K562 (cell line): ENCODE data around the gene JAKMIP2. TPM values are rescaled to one million over a fixed set of nuclear protein-coding genes. Genes with fewer than 3 reads are reported as not detected.

Source experiments
- ATAC-seq: fragments of 200-7000 bp; cut with Tn5 transposase; 3 replicates; pipeline ENCODE4 v1.9.1; 2020; ENCODE audit warnings: moderate library complexity
- BruUV-seq: library from RNA; stranded (reverse); fragments of 400-500 nt; replicated peaks from 2 replicates; lab custom pipeline; 2021; lab: Mats Ljungman, UMichigan
- CTCF ChIA-PET: fragments of 300-600 bp; formaldehyde crosslinking; extraction: SDS; loops from one replicate; lab custom pipeline; 2021; ENCODE audit warnings: low intra/inter-chr PET ratio; lab: Yijun Ruan, JAX
- POLR2A ChIA-PET: fragments of 300-600, 350-650 bp; sonication (Branson Sonifier 250); formaldehyde crosslinking; extraction: SDS; loops from one replicate; lab custom pipeline; 2021; ENCODE audit warnings: antibody characterized with exemption, inconsistent platforms; lab: Yijun Ruan, JAX
- DNase-seq, 4 experiments: peaks; one replicate each; pipeline versions ENCODE4 v3.0.0 to v3.0.0-alpha.2; 2011 to 2018; ENCODE audit warnings: low spot score in 3 of 4, mixed read lengths in 3 of 4; ENCODE audit errors: extremely low read depth in 1 of 4
- FAIRE-seq: peaks from 2 replicates; lab custom pipeline; 2011; peaks lifted over from hg19 to GRCh38; lab: Jason Lieb, UNC
- H2AFZ ChIP-seq: 2 replicates; pipeline ENCODE4 v1.6.0; 2011; ENCODE audit warnings: low read depth, low read length, control low read depth, inconsistent platforms
- H3K27ac ChIP-seq: fragments of 200-600 bp; 3 replicates; pipeline ENCODE4 v1.8.0; 2011; ENCODE audit warnings: low read depth, mild to moderate bottlenecking, control low read depth, inconsistent platforms, low read length, moderate library complexity, mixed read lengths; ENCODE audit errors: extremely low read depth
- H3K27me3 ChIP-seq, 2 experiments: fragments of 300-600 bp in 1 of 2; 2 replicates in 1 of 2; 3 replicates in 1 of 2; pipeline versions ENCODE4 v1.6.0 to v1.8.0; 2011; ENCODE audit warnings: inconsistent platforms in 2 of 2, low read length in 2 of 2, mild to moderate bottlenecking in 1 of 2, mixed read lengths in 1 of 2, moderate library complexity in 1 of 2; ENCODE audit not compliant: control insufficient read depth in 2 of 2, insufficient read depth in 2 of 2
- H3K36me3 ChIP-seq: fragments of 300-600 bp; 3 replicates; pipeline ENCODE4 v1.8.0; 2011; ENCODE audit warnings: mild to moderate bottlenecking, low read length, inconsistent platforms; ENCODE audit not compliant: control insufficient read depth, insufficient read depth
- H3K4me1 ChIP-seq, 2 experiments: fragments of 200-600 bp in 1 of 2; replicated peaks in 1 of 2; 2 replicates in 1 of 2; 3 replicates in 1 of 2; pipeline versions ENCODE4 v1.5.1 to v1.8.0; 2011; ENCODE audit warnings: inconsistent platforms in 2 of 2, low read length in 2 of 2, mild to moderate bottlenecking in 1 of 2, mixed read lengths in 1 of 2, moderate library complexity in 1 of 2; ENCODE audit not compliant: control insufficient read depth in 2 of 2, insufficient read depth in 2 of 2
- H3K4me2 ChIP-seq: 2 replicates; pipeline ENCODE4 v1.6.1; 2011; ENCODE audit warnings: low read length, control low read depth, inconsistent platforms, mixed read lengths; ENCODE audit not compliant: insufficient read depth
- H3K4me3 ChIP-seq: fragments of 200-600 bp; sonication (generic), shearing (Covaris generic); 2 replicates; pipeline ENCODE4 v1.5.1; 2016; ENCODE audit warnings: control low read depth, inconsistent platforms
- H3K79me2 ChIP-seq: fragments of 200-600 bp; 3 replicates; pipeline ENCODE4 v1.8.0; 2011; ENCODE audit warnings: low read length, inconsistent platforms; ENCODE audit not compliant: control insufficient read depth, insufficient read depth
- H3K9ac ChIP-seq, 2 experiments: 2 replicates each; pipeline versions ENCODE4 v1.6.0 to v1.6.1; 2011; ENCODE audit warnings: low read depth in 2 of 2, low read length in 2 of 2, control low read depth in 1 of 2, inconsistent platforms in 1 of 2, mild to moderate bottlenecking in 1 of 2, mixed read lengths in 1 of 2; ENCODE audit not compliant: insufficient read depth in 1 of 2
- H3K9me1 ChIP-seq: one replicate; pipeline ENCODE4 v1.6.0; 2011; ENCODE audit warnings: inconsistent platforms, mild to moderate bottlenecking, low read length, moderate library complexity; ENCODE audit not compliant: control insufficient read depth, insufficient read depth
- H3K9me3 ChIP-seq: replicated peaks from 2 replicates; pipeline ENCODE4 v1.5.1; 2011; ENCODE audit warnings: low read depth, low read length, inconsistent platforms; ENCODE audit not compliant: control insufficient read depth, insufficient read depth
- H4K20me1 ChIP-seq: replicated peaks from 2 replicates; pipeline ENCODE4 v1.6.1; 2011; ENCODE audit warnings: low read length, inconsistent platforms, mixed read lengths; ENCODE audit not compliant: control insufficient read depth, insufficient read depth
- CSDE1 ChIP-seq, 2 experiments: fragments of 450-650 bp; IDR thresholded peaks; 2 replicates each; pipeline ENCODE4 v1.6.1; 2016; ENCODE audit warnings: mild to moderate bottlenecking in 1 of 2
- GABPB2 ChIP-seq: fragments of 250-450 bp; sonication (Bioruptor Pico); conservative IDR thresholded peaks from 2 replicates; pipeline ENCODE4 v1.5.1; 2021; ENCODE audit warnings: mild to moderate bottlenecking
- GATAD2A ChIP-seq: fragments of 450-650 bp; IDR thresholded peaks from 2 replicates; pipeline ENCODE4 v1.6.1; 2017
- NELFE ChIP-seq: IDR thresholded peaks from 2 replicates; pipeline ENCODE4 v1.6.1; 2011; ENCODE audit warnings: mild to moderate bottlenecking; ENCODE audit not compliant: insufficient read depth, insufficient read length
- NFIC ChIP-seq: fragments of 450-650 bp; IDR thresholded peaks from 2 replicates; pipeline ENCODE4 v1.6.1; 2017; ENCODE audit warnings: mild to moderate bottlenecking, inconsistent platforms
- PHB2 ChIP-seq: fragments of 450-650 bp; IDR thresholded peaks from 2 replicates; pipeline ENCODE4 v1.6.1; 2017; ENCODE audit warnings: low read depth
- PURB ChIP-seq: sonication (generic); formaldehyde crosslinking; IDR thresholded peaks from 2 replicates; pipeline ENCODE4 v1.9.0; 2021; ENCODE audit warnings: low read depth, mild to moderate bottlenecking, missing genetic modification reagents
- TAF15 ChIP-seq: fragments of 200-400 bp; formaldehyde crosslinking; IDR thresholded peaks from 2 replicates; pipeline ENCODE4 v1.6.1; 2017; ENCODE audit warnings: mild to moderate bottlenecking, low read depth, low read length, moderate library complexity
- WGBS: fragments of 100-300 bp; shearing (Covaris generic); methylation state at CpG from one replicate; pipeline ENCODE4 v1.1.6; 2016; ENCODE audit warnings: low coverage, mixed read lengths; ENCODE audit not compliant: insufficient coverage; ENCODE audit errors: missing lambda C conversion rate; 5-methylcytosine and 5-hydroxymethylcytosine counted together
- in situ Hi-C: fragments of 300-500 bp; cut with MboI; formaldehyde crosslinking; loops from 4 replicates; pipeline ENCODE4 v1.15.0; 2018; ENCODE audit warnings: inconsistent platforms, mixed read lengths
- intact Hi-C: fragments of 100-400 bp; cut with micrococcal nuclease; formaldehyde crosslinking; loops from 2 replicates; pipeline ENCODE4 v1.14.2; 2022
- polyA plus RNA-seq, 8 experiments: library from polyadenylated mRNA; depleted of rRNA in 4 of 8; stranded (reverse) in 5 of 8; unstranded in 3 of 8; fragments of >200 nt; fragmentation: Nextera tagmentation in 2 of 8; fragmentation: Illumina TruSeq in 1 of 8; extraction: Ambion mirVana in 2 of 8; extraction: Trizol in 1 of 8; gene quantifications; 2 replicates each; pipeline versions ENCODE4 v1.2.1 to v1.2.3, GENCODE V29; 2011 to 2014; ENCODE audit warnings: inconsistent platforms in 1 of 8, missing spikeins in 1 of 8
- total RNA-seq, 7 experiments: library from RNA; depleted of rRNA in 6 of 7; stranded (reverse); fragments of >200 nt in 6 of 7; fragmentation: Illumina TruSeq in 2 of 7; extraction: Trizol in 2 of 7; gene quantifications; 2 replicates each; pipeline versions ENCODE4 v1.2.1 to v1.2.3, GENCODE V29; 2011 to 2021; ENCODE audit warnings: low replicate concordance in 1 of 7
- TF ChIP-seq, protein P1 (sequence below), 2 experiments: fragments of 200-800 bp in 1 of 2; sonication (Bioruptor generic) in 1 of 2; sonication (generic) in 1 of 2; formaldehyde crosslinking in 1 of 2; IDR thresholded peaks in 1 of 2; conservative IDR thresholded peaks in 1 of 2; 2 replicates each; pipeline versions ENCODE4 v1.5.0 to v1.6.1; 2016 to 2020; ENCODE audit warnings: missing compliant biosample characterization in 1 of 2, missing genetic modification characterization in 1 of 2, missing genetic modification reagents in 1 of 2
- TF ChIP-seq, protein P2 (sequence below): IDR thresholded peaks from 2 replicates; pipeline ENCODE4 v1.6.1; 2011; ENCODE audit not compliant: insufficient read length; ENCODE audit errors: extremely low read depth
- TF ChIP-seq, protein P3 (sequence below): fragments of 250-450 bp; sonication (Bioruptor Pico); IDR thresholded peaks from 2 replicates; pipeline ENCODE4 v1.5.0; 2021
- TF ChIP-seq, protein P4 (sequence below), 2 experiments: fragments of 450-650 bp; IDR thresholded peaks; 2 replicates each; pipeline ENCODE4 v1.6.1; 2016; ENCODE audit warnings: mild to moderate bottlenecking in 2 of 2, borderline replicate concordance in 1 of 2, low read depth in 1 of 2, moderate library complexity in 1 of 2

The JAKMIP2 gene
- total and polyA plus RNA-seq, 9 of the 15 experiments (the other 6 are each of a cell fraction or from before 2014, with no cell fraction given) = not detected

DNA sequence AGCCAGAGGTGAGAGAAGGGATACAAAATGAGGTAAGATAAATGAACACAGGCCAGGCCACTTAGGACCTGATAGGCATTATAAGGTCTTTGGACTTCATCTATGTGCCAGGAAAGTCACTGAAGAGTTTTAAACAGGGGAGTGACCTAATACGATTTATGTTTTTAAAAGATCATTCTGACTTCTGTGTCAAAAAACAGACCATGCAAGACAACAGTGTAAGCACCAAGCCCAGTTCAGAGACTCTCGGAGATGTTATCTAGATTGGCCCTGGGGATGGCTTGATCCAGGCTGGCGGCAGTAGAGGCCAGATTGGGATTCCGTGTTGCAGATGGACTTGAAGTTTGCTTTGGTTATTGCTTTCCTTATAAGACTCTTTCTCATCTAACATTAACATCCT is 229.6 kb downstream of the JAKMIP2 start:
- H3K9me1 ChIP-seq = no peaks in the 10 kb centered on the region
- H3K9me3 ChIP-seq = no peaks in the 10 kb centered on the region
- H3K36me3 ChIP-seq = no peaks in the 10 kb centered on the region
- POLR2A ChIA-PET = no interaction called here
- no peak overlapping the region for H3K4me3 ChIP-seq
- no peaks in the 10 kb centered on the region for H3K79me2 ChIP-seq
- ATAC-seq = no peak
- H3K4me2 ChIP-seq = no peak overlapping the region
- in situ Hi-C loops = no loop called here
- H2AFZ ChIP-seq = no peak overlapping the region
- H3K27me3 ChIP-seq = no peaks in the 10 kb centered on the region
- BruUV-seq = no TSS peak
- DNase-seq = no peak
- H3K27ac ChIP-seq = no peak overlapping the region
- no peaks in the 10 kb centered on the region for H3K4me1 ChIP-seq
- no peak for FAIRE-seq
- H3K9ac ChIP-seq = no peak overlapping the region
- intact Hi-C loops = no loop called here
- WGBS = 5% methylated on average over 4 of the region's 4 CpGs
- CTCF ChIA-PET = no interaction called here
- no peaks in the 10 kb centered on the region for H4K20me1 ChIP-seq
- TF ChIP-seq NFIC (no peak), GATAD2A (no peak), PHB2 (no peak), GABPB2 (CRISPR knock-in tag) (no peak), NELFE (no peak), TAF15 (no peak), CSDE1 (IDR thresholded peaks at IDR 0.05) (no peak), PURB (no peak)
- TF ChIP-seq, protein P1, sequence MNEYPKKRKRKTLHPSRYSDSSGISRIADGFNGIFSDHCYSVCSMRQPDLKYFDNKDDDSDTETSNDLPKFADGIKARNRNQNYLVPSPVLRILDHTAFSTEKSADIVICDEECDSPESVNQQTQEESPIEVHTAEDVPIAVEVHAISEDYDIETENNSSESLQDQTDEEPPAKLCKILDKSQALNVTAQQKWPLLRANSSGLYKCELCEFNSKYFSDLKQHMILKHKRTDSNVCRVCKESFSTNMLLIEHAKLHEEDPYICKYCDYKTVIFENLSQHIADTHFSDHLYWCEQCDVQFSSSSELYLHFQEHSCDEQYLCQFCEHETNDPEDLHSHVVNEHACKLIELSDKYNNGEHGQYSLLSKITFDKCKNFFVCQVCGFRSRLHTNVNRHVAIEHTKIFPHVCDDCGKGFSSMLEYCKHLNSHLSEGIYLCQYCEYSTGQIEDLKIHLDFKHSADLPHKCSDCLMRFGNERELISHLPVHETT (CRISPR knock-in tag; conservative IDR thresholded peaks at IDR 0.05 in 1 of 2, IDR thresholded peaks at IDR 0.05 in 1 of 2) = no peak
- TF ChIP-seq, protein P2, sequence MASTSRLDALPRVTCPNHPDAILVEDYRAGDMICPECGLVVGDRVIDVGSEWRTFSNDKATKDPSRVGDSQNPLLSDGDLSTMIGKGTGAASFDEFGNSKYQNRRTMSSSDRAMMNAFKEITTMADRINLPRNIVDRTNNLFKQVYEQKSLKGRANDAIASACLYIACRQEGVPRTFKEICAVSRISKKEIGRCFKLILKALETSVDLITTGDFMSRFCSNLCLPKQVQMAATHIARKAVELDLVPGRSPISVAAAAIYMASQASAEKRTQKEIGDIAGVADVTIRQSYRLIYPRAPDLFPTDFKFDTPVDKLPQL = no peak
- TF ChIP-seq, protein P3, sequence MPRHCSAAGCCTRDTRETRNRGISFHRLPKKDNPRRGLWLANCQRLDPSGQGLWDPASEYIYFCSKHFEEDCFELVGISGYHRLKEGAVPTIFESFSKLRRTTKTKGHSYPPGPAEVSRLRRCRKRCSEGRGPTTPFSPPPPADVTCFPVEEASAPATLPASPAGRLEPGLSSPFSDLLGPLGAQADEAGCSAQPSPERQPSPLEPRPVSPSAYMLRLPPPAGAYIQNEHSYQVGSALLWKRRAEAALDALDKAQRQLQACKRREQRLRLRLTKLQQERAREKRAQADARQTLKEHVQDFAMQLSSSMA (CRISPR knock-in tag) = no peak
- TF ChIP-seq, protein P4, sequence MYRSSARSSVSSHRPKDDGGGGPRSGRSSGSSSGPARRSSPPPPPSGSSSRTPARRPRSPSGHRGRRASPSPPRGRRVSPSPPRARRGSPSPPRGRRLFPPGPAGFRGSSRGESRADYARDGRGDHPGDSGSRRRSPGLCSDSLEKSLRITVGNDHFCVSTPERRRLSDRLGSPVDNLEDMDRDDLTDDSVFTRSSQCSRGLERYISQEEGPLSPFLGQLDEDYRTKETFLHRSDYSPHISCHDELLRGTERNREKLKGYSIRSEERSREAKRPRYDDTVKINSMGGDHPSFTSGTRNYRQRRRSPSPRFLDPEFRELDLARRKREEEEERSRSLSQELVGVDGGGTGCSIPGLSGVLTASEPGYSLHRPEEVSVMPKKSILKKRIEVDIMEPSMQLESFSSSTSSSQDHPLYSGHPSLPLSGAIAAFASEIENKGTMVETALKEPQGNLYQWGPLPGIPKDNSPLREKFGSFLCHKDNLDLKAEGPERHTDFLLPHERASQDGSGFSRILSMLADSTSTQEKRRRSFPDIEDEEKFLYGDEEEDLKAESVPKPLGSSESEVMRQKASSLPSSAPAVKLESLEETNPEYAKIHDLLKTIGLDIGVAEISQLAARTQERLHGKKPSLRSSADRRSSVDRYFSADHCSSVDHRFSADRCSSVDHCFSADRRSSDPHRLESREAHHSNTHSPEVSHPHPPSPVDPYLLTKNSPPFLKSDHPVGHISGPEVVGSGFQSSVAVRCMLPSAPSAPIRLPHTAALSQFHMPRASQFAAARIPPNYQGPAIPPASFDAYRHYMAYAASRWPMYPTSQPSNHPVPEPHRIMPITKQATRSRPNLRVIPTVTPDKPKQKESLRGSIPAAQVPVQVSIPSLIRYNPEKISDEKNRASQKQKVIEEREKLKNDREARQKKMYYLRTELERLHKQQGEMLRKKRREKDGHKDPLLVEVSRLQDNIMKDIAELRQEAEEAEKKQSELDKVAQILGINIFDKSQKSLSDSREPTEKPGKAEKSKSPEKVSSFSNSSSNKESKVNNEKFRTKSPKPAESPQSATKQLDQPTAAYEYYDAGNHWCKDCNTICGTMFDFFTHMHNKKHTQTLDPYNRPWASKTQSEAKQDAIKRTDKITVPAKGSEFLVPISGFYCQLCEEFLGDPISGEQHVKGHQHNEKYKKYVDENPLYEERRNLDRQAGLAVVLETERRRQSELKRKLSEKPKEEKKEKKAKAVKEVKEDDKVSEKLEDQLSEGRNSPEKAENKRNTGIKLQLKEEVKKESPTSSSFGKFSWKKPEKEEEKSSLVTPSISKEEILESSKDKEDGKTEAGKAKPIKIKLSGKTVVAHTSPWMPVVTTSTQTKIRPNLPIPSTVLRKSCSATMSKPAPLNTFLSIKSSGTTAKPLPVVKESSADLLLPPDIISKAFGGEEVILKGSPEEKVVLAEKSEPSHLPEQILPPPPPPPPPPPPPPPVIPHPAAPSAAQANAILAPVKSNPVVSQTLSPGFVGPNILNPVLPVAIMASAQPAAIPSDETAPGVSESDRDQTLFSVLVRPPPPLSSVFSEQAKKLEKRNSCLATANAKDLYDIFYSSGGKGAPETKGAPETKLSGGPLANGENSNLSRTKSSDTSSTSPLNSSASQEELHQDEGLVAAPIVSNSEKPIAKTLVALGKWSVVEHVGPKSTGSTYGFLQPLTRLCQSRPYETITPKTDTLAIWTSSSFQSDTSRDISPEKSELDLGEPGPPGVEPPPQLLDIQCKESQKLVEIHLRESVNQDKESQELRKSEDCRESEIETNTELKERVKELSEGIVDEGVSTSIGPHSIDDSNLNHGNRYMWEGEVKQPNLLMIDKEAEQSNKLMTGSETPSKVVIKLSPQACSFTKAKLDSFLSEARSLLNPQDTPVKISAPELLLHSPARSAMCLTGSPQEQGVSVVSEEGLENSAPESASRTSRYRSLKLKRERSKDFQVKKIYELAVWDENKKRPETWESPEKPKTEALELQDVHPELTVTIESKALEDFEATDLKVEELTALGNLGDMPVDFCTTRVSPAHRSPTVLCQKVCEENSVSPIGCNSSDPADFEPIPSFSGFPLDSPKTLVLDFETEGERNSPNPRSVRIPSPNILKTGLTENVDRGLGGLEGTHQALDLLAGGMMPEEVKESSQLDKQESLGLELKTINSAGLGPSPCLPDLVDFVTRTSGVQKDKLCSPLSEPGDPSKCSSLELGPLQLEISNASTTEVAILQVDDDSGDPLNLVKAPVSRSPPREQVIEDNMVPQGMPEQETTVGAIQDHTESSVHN (IDR thresholded peaks at IDR 0.05; ENCODE audit: borderline replicate concordance in 1 of 2, low read depth in 1 of 2) = no peak
